Smooth muscle cell (in vitro differentiated cells): ENCODE results near the gene N4BP2L1. TPM values are rescaled to one million over a fixed set of nuclear protein-coding genes. Genes with fewer than 3 reads are reported as not detected.

Experiments used
- DNase-seq: peaks from one replicate; lab custom pipeline; 2025; ENCODE audit not compliant: unreplicated experiment; lab: John Stamatoyannopoulos, UW
- H2AFZ ChIP-seq: fragments of 200-600 bp; sonication (generic); 2 replicates; pipeline ENCODE4 v1.6.0; 2016; ENCODE audit warnings: antibody characterized with exemption, low read depth, mild to moderate bottlenecking
- H3F3A ChIP-seq: fragments of 200-600 bp; sonication (generic); 2 replicates; pipeline ENCODE4 v1.6.0; 2017; ENCODE audit warnings: antibody characterized with exemption, low read depth
- H3K27ac ChIP-seq: fragments of 200-600 bp; sonication (generic); 2 replicates; pipeline ENCODE4 v1.5.1; 2016; ENCODE audit warnings: low read depth, mild to moderate bottlenecking
- H3K27me3 ChIP-seq: fragments of 200-600 bp; sonication (generic); 2 replicates; pipeline ENCODE4 v1.6.1; 2016; ENCODE audit warnings: low read depth, mild to moderate bottlenecking
- H3K36me3 ChIP-seq: fragments of 200-600 bp; sonication (generic); 2 replicates; pipeline ENCODE4 v1.5.1; 2016; ENCODE audit warnings: low read depth
- H3K4me1 ChIP-seq: fragments of 200-600 bp; sonication (generic); 2 replicates; pipeline ENCODE4 v1.5.1; 2016; ENCODE audit warnings: low read depth
- H3K4me2 ChIP-seq: fragments of 200-600 bp; sonication (generic); 2 replicates; pipeline ENCODE4 v1.6.0; 2016; ENCODE audit warnings: mild to moderate bottlenecking
- H3K4me3 ChIP-seq: fragments of 200-600 bp; sonication (generic); 2 replicates; pipeline ENCODE4 v1.5.1; 2016; ENCODE audit warnings: mild to moderate bottlenecking
- H3K79me2 ChIP-seq: fragments of 200-600 bp; sonication (generic); 2 replicates; pipeline ENCODE4 v1.6.0; 2016; ENCODE audit warnings: low read depth, mild to moderate bottlenecking
- H3K9ac ChIP-seq: fragments of 200-600 bp; sonication (generic); 2 replicates; pipeline ENCODE4 v1.6.0; 2016; ENCODE audit warnings: low read depth
- H3K9me3 ChIP-seq: fragments of 200-600 bp; sonication (generic); replicated peaks from 2 replicates; pipeline ENCODE4 v1.5.1; 2016; ENCODE audit warnings: low read depth
- H4K20me1 ChIP-seq: fragments of 200-600 bp; sonication (generic); 2 replicates; pipeline ENCODE4 v1.6.0; 2016; ENCODE audit warnings: low read depth
- WGBS: methylation state at CpG from one replicate; pipeline ENCODE4 v1.1.7; 2016; ENCODE audit warnings: low lambda C conversion rate; 5-methylcytosine and 5-hydroxymethylcytosine counted together
- polyA plus RNA-seq: library from polyadenylated mRNA; unstranded; fragments of >200 nt; fragmentation: Nextera tagmentation; extraction: Ambion mirVana; gene quantifications from 2 replicates; pipeline ENCODE4 v1.2.1, GENCODE V29; 2016
- total RNA-seq: library from RNA; depleted of rRNA; stranded (reverse); fragments of >200 nt; gene quantifications from 2 replicates; pipeline ENCODE4 v1.2.3, GENCODE V29; 2014
- TF ChIP-seq, protein P1 (sequence below): fragments of 200-600 bp; sonication (generic); IDR thresholded peaks from 2 replicates; pipeline ENCODE4 v1.5.1; 2017; ENCODE audit warnings: borderline replicate concordance, mild to moderate bottlenecking, antibody characterized with exemption; ENCODE audit not compliant: insufficient read depth, poor library complexity, severe bottlenecking

Gene N4BP2L1
- total and polyA plus RNA-seq, 2 experiments from 2014 or later: 0.64 to 0.99 TPM

DNA sequence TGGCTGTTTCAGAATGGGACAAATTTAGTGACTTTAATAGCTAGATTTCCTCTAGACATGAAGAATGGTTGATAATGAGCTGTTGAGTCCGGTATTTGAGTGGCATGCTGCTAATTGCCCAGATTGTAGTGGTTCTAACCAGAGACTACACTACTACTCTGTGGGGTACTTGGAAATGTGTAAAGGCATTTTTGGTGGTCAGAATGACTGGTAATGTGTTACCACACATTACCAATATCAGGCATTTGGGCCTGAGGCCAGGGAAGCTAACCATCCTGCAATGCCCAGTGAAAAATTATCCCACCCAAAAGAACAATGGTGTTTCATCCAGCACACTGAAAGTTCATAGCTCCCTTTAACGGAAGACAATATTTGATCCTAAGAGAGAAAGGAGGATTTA is 17.5 kb upstream of the N4BP2L1 start:
- H3K79me2 ChIP-seq: no peaks in the 10 kb centered on the region
- TF ChIP-seq, protein P1, sequence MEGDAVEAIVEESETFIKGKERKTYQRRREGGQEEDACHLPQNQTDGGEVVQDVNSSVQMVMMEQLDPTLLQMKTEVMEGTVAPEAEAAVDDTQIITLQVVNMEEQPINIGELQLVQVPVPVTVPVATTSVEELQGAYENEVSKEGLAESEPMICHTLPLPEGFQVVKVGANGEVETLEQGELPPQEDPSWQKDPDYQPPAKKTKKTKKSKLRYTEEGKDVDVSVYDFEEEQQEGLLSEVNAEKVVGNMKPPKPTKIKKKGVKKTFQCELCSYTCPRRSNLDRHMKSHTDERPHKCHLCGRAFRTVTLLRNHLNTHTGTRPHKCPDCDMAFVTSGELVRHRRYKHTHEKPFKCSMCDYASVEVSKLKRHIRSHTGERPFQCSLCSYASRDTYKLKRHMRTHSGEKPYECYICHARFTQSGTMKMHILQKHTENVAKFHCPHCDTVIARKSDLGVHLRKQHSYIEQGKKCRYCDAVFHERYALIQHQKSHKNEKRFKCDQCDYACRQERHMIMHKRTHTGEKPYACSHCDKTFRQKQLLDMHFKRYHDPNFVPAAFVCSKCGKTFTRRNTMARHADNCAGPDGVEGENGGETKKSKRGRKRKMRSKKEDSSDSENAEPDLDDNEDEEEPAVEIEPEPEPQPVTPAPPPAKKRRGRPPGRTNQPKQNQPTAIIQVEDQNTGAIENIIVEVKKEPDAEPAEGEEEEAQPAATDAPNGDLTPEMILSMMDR: no peak
- no peak overlapping the region for H3K27ac ChIP-seq
- H3F3A ChIP-seq: no peaks in the 10 kb centered on the region
- no peaks in the 10 kb centered on the region for H3K9me3 ChIP-seq
- H4K20me1 ChIP-seq: no peaks in the 10 kb centered on the region
- H2AFZ ChIP-seq: no peak overlapping the region
- 98% methylated on average over 2 of the region's 2 CpGs for WGBS
- H3K36me3 ChIP-seq: no peaks in the 10 kb centered on the region
- no peaks in the 10 kb centered on the region for H3K27me3 ChIP-seq
- H3K4me2 ChIP-seq: no peak overlapping the region
- peaks cover 14% of the 10 kb centered on the region for H3K4me1 ChIP-seq
- H3K9ac ChIP-seq: no peak overlapping the region
- DNase-seq: no peak
- H3K4me3 ChIP-seq: no peak overlapping the region

DNA sequence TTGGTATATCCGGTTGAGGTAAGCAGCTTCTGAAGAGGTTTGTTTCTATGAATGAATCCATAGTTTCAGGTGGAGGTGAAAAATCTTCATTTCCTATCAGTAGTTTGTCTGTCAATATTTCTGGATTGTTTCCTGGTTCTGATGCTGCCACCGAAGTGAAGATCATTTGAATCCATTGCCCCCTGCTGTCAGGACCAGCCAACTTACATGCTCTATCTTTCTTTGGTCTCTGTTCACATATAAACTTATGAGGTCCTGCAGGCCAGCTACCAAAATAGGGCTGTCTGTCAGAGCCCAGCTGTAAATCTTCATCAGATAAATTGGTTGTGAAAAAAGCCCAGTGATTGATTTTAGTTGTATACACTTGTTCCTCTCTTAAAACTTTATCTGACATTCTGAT is 15.2 kb upstream of the N4BP2L1 start:
- H2AFZ ChIP-seq: no peak overlapping the region
- no peaks in the 10 kb centered on the region for H4K20me1 ChIP-seq
- TF ChIP-seq, protein P1: no peak
- H3K9ac ChIP-seq: no peak overlapping the region
- no peak for DNase-seq
- H3K9me3 ChIP-seq: no peaks in the 10 kb centered on the region
- H3F3A ChIP-seq: no peaks in the 10 kb centered on the region
- H3K36me3 ChIP-seq: no peaks in the 10 kb centered on the region
- no peaks in the 10 kb centered on the region for H3K27me3 ChIP-seq
- H3K27ac ChIP-seq: no peak overlapping the region
- H3K4me1 ChIP-seq: peaks cover 9% of the 10 kb centered on the region
- no peaks in the 10 kb centered on the region for H3K79me2 ChIP-seq
- 84% methylated on average over 2 of the region's 2 CpGs for WGBS
- H3K4me3 ChIP-seq: no peak overlapping the region
- no peak overlapping the region for H3K4me2 ChIP-seq

DNA sequence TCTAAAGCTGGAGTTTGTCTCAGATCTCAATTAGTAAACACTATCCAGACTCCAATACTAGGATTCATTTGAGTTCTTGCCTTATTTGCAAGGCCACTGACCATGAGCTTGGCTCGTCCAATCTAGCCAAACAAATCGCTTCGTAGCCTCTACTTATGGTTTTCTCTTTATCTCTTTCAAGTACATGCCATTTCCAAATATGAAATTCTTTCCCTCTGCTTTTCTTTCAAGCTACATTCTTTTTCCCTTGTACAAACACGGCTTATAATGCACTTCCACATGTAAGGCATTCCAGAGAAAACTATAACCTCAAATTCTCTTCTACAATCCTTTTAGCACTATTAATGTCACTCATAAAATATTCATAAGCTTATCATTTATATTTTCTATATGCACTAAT is 10.9 kb upstream of the N4BP2L1 start:
- no peaks in the 10 kb centered on the region for H3F3A ChIP-seq
- H2AFZ ChIP-seq: no peak overlapping the region
- 85% methylated on average over 4 of the region's 4 CpGs for WGBS
- no peaks in the 10 kb centered on the region for H3K79me2 ChIP-seq
- DNase-seq: no peak
- no peaks in the 10 kb centered on the region for H3K9me3 ChIP-seq
- no peaks in the 10 kb centered on the region for H3K4me1 ChIP-seq
- no peak overlapping the region for H3K27ac ChIP-seq
- no peaks in the 10 kb centered on the region for H3K36me3 ChIP-seq
- no peaks in the 10 kb centered on the region for H4K20me1 ChIP-seq
- TF ChIP-seq, protein P1: no peak
- no peak overlapping the region for H3K4me3 ChIP-seq
- no peak overlapping the region for H3K4me2 ChIP-seq
- H3K9ac ChIP-seq: no peak overlapping the region
- H3K27me3 ChIP-seq: no peaks in the 10 kb centered on the region

DNA sequence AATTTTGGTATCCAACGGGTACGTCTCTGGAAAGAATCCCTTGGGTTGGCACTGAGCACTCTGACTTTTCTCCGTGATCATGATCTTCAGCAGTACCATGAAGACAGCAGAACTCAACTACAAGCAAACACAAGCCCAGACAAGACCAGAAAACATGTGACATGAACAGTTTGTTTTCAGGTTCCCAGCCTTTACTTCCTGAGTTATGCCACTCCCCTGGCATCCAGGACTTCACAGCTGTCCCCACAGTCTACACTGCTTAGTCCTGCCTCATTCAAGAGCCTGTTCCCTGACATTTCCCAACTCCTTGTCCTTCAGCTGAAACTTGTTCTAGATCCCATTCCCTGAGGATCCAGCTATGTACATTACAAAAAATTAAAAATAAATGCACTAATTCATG is 4.9 kb upstream of the N4BP2L1 start:
- Histone ChIP-seq H3K4me1 (peaks cover 6% of the 10 kb centered on the region), H3K9ac (no peak overlapping the region), H3F3A (no peaks in the 10 kb centered on the region), H3K27ac (no peak overlapping the region), H2AFZ (no peak overlapping the region), H3K27me3 (peaks cover 5% of the 10 kb centered on the region), H3K79me2 (no peaks in the 10 kb centered on the region), H4K20me1 (no peaks in the 10 kb centered on the region), H3K9me3 (no peaks in the 10 kb centered on the region), H3K4me3 (no peak overlapping the region), H3K36me3 (no peaks in the 10 kb centered on the region), H3K4me2 (no peak overlapping the region)
- TF ChIP-seq, protein P1: no peak
- no peak for DNase-seq
- WGBS: 86% methylated on average over 3 of the region's 3 CpGs
